Lower leg skin (tissue), 3 donors: Measurements from ENCODE around the gene MTMR3.
"Not testable (repeated sequence)": the region's sequence is repeated elsewhere in the genome, so short reads cannot be mapped to it uniquely, and the experiment has no call there.

Experiments
- POLR2A ChIP-seq, 2 donors: fragments of 450-650 bp; IDR thresholded peaks; one replicate each; pipeline ENCODE4 v1.6.1; 2016 to 2017; ENCODE audit warnings: antibody characterized with exemption in 2 of 2, mild to moderate bottlenecking in 1 of 2, moderate library complexity in 1 of 2
- TF ChIP-seq, protein P1 (sequence below), 3 donors: fragments of 450-650 bp; IDR thresholded peaks; one replicate each; pipeline ENCODE4 v1.5.1; 2016; ENCODE audit warnings: antibody characterized with exemption in 3 of 3, mild to moderate bottlenecking in 3 of 3, moderate library complexity in 2 of 3

DNA sequence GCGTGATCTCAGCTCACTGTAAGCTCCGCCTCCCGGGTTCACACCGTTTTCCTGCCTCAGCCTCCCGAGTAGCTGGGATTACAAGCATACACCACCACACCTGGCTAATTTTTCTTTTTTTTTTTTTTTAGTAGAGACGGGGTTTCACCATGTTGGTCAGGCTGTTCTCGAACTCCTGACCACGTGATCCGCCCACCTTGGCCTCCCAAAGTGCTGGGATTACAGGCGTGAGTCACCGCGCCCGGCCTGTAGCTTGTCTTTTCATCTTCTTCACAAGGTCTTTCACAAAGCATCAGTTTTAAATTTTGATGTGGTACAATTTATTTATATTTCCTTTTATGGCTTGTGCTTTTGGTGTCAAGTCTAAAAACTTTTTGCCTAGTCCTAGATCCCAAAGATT lies 17.4 kb upstream of the MTMR3 start:
- TF ChIP-seq, protein P1, sequence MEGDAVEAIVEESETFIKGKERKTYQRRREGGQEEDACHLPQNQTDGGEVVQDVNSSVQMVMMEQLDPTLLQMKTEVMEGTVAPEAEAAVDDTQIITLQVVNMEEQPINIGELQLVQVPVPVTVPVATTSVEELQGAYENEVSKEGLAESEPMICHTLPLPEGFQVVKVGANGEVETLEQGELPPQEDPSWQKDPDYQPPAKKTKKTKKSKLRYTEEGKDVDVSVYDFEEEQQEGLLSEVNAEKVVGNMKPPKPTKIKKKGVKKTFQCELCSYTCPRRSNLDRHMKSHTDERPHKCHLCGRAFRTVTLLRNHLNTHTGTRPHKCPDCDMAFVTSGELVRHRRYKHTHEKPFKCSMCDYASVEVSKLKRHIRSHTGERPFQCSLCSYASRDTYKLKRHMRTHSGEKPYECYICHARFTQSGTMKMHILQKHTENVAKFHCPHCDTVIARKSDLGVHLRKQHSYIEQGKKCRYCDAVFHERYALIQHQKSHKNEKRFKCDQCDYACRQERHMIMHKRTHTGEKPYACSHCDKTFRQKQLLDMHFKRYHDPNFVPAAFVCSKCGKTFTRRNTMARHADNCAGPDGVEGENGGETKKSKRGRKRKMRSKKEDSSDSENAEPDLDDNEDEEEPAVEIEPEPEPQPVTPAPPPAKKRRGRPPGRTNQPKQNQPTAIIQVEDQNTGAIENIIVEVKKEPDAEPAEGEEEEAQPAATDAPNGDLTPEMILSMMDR (IDR thresholded peaks at IDR 0.05), result not testable (repeated sequence)
- TF ChIP-seq POLR2A (IDR thresholded peaks at IDR 0.05), result not testable (repeated sequence)
